Epithelial cell of prostate (primary cell): Measurements from ENCODE around the gene LCP2.

ENCODE experiments used
- DNase-seq: peaks from one replicate; pipeline ENCODE4 v3.0.0-alpha.2; 2011; ENCODE audit warnings: low read depth, low spot score
- H3K27ac ChIP-seq: fragments of 450-650 bp; 2 replicates; pipeline ENCODE4 v1.5.1; 2017; ENCODE audit warnings: mild to moderate bottlenecking

The LCP2 gene

DNA sequence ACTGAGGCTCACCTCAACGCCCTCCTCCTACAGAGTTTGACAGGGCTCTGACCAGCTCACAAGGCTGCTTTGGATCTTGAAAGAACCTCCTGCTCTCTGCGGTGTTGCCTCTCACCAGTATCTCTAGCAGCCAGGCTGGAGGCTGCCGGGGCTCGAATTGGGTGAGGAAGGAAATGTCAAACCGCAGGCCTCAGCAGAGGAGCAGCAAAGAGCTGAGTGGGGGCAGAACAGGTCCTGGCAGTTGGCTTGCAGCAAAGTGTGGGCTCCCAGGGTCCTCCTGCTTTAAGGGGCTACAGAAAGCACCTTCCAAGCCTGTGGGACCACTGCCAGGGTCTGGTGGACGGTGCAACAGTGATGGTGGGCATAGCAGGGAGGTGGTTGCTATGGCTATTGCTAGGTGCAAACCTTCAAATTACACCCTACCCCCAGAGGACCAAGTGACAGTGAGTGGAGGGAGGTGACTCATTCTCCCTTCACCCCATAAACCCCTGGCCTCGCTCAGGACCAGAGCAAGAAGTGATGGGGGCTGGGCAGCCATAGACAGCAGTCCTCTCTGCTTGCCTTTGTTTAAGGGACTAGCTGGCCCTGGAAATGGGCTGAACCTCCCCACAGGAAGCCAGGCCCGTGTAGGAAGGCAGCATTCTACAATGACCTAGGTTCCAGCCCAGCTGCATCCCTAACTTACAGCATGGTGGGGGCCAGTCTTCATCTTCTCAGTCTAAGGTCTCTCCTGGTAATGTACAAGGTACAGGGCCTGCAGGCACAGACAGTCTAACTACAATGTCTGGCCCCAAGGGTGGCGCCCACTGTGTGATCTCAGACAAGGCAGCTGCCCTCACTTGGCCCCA, 18.7 kb downstream of the LCP2 start:
- DNase-seq, result no peak
- no peak overlapping the region for H3K27ac ChIP-seq

DNA sequence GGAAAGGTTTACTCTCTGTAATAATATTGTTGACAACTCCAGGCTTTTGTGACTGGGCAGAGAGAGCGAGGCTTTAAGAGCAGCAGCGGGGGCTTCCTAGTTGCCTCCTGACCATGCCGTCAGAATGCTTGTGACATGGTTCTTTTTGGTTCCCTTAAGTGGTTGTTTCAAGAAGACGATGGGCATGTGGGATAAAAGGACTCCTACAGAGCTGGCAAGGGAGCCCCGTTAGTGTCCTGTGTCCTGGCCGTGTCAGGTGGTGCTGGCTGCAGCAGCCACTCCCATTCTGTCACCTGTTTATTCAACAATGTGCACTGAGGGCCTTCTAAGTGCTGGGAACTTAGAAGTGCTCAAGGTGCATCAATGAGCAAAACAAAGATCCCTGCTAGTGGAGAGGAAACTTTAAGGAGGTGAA, 19.7 kb downstream of the LCP2 start:
- no peak for DNase-seq
- no peak overlapping the region for H3K27ac ChIP-seq

GRCh38 chr5:170276140-170276539, 21.4 kb downstream of the LCP2 start:
- DNase-seq, result no peak
- H3K27ac ChIP-seq, result no peak overlapping the region

GRCh38 chr5:170275376-170275994, 22.1 kb downstream of the LCP2 start:
- no peak for DNase-seq
- no peak overlapping the region for H3K27ac ChIP-seq

DNA sequence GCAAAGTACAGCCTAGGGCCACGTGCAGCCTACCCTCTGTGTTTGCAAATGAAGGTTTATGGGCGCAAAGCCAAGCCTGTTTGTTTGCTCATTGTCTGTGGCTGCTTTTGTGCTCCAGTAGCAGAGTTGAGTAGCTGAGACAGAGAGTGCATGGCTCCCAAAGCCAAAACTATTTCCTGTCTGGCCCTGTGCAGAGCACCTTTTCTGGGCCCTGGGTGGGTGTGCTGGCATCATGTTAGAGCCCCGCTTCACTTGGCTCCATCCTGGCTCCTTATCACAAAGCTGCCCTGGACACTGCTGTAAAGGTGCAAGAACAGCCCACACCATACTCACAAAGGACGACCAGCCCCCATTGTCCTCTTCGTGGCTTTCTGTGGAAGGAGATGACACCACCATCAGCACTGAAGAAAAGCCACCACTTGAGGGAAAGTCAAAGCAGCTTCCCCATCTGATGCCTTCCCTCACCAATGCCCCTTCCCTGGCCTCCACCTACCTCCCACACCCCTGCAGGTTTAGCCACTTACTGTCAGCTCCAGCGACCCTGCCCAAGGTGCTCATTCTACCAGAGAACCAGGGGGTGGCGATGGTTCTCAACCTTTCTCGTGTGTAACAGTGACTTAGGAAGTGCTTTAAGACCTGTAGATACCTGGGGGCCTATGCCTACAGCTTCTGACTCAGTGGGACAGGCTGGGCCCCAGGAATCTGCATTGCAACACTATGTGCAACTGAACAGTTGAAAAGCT, 23.4 kb downstream of the LCP2 start:
- DNase-seq, result no peak
- H3K27ac ChIP-seq, result no peak overlapping the region

- DNase-seq, result no peak
- H3K27ac ChIP-seq, result no peak overlapping the region
Observed at GRCh38 chr5:170270293-170271069, 27.1 kb downstream of the LCP2 start.

DNA sequence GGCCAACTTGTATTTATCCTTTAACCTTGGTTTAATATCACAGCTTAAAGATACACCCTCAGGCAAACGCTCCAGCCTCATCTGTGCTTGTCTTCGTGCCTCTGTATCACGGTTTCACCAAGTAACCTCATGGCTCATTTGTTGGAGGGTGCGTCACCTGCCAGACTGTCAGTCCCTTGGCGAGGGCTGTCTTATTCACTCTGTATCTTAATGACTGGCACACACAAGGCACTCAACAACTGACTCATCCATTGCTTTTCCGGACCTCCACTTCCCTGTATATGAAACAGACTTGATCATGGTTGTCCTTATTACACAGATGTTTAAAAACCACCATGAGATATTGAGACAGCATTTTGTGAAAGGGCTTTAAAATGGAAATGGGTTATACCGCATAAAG, 28.0 kb downstream of the LCP2 start:
- no peak overlapping the region for H3K27ac ChIP-seq

GRCh38 chr5:170268884-170269283, 28.7 kb downstream of the LCP2 start:
- no peak overlapping the region for H3K27ac ChIP-seq
- DNase-seq, result no peak

More for the DNA sequence above, 28.0 kb downstream of the LCP2 start:
- DNase-seq, result no peak

DNA sequence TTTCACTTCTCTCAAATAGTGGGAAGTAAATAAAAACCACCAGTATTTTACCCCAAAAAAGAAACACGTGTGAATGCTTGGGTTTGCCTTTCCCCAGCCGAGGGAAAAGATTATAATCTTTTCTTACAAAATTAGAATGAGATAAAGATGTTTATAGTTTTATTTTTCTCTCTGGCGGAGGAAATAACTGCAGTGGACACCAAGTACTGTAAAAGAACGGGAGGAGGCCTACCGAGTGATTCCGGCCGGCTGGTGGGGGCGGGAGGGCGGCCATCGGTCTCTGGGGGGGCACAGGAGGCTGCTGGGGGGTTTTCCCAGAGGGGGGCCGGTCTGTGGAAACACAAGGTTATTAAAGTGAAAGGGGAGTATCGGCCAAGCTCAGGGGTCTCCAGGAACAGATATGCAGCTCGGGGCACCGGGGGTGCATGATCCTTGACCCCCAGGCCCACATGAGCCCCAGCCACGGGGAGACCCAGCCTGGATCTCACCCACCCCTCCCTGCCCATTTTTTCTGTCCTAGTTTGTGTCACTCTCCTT, 29.4 kb downstream of the LCP2 start:
- H3K27ac ChIP-seq, result no peak overlapping the region
- DNase-seq, result no peak

- DNase-seq, result no peak
- H3K27ac ChIP-seq, result no peak overlapping the region
Observed at GRCh38 chr5:170267431-170268152, 30.0 kb downstream of the LCP2 start.

- no peak for DNase-seq
- no peak overlapping the region for H3K27ac ChIP-seq
Observed at GRCh38 chr5:170266570-170267381, 30.8 kb downstream of the LCP2 start.

- DNase-seq, result no peak
- H3K27ac ChIP-seq, result no peak overlapping the region
Observed at GRCh38 chr5:170265522-170265921, 32.1 kb downstream of the LCP2 start.

GRCh38 chr5:170263906-170264305, 33.7 kb downstream of the LCP2 start:
- no peak for DNase-seq
- H3K27ac ChIP-seq, result no peak overlapping the region

GRCh38 chr5:170262061-170263045, 35.2 kb downstream of the LCP2 start:
- no peak overlapping the region for H3K27ac ChIP-seq
- DNase-seq, result no peak

DNA sequence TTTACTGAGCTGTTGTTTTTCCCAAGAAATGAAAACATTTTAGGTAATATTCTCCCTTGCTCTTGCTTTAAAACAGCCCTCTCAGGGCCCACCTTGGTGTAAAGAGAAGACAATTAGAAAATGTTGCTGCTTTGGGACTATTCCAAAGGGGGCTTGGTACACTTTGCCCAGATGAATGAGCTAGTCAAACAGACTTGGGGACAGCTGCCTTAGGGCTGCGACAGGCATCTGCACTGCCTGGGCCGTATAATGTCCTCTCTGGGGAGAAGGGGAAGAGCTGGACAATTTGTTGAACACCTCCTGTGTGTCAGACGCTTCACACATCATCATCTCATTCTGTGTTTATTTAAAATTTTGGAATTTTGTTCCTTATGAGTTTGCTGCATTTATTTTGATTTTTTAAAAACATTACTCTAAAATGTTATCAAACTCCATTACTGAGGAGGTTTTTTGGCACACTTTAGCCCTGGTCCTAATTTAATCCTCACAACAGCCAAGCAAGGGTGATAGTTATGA, 36.0 kb downstream of the LCP2 start:
- no peak for DNase-seq
- no peak overlapping the region for H3K27ac ChIP-seq

GRCh38 chr5:170257370-170257769, 40.2 kb downstream of the LCP2 start:
- no peak for DNase-seq
- no peak overlapping the region for H3K27ac ChIP-seq

DNA sequence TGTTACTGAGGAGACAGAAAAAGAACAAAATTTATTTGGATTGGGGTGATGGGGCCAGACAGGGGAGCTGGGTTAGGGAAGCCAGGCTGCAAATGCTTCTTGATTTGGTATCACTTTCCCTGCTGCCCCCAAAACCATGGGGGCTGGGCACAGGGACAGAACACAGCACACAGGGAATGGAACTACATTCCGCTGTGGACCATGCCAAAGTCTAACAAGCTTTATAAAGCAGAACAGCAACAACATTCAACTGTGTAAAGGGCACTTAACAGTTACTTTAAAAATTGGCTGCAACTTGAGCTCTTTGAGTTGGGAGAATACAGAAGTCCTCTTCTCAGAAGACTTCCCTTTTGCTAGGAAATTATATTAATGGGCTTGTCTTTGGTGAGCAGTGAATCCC, 41.0 kb downstream of the LCP2 start:
- no peak for DNase-seq
- no peak overlapping the region for H3K27ac ChIP-seq
